Cardiac ventricle fibroblast (primary cell): Measurements from ENCODE around the gene COBLL1. TPM values are rescaled to one million over a fixed set of nuclear protein-coding genes. Genes with fewer than 3 reads are reported as not detected.

Experiments used
- total RNA-seq: library from RNA; depleted of rRNA; stranded (reverse); fragments of >200 nt; gene quantifications from 2 replicates; pipeline ENCODE4 v1.2.3, GENCODE V29; 2015

The COBLL1 gene
- total RNA-seq = 0.24 and 1.1 TPM in 2 replicates

GRCh38 chr2:164841719-164842623 is at the start of gene COBLL1:
Gene COBLL1 (minus strand): TSS chr2:164841823. CDS start chr2:164841196, 627 bp downstream.

Other genes starting within 250 kb of the COBLL1 start
- gene GRB14, start 220.3 kb downstream of the COBLL1 start, total RNA-seq = 0.12 and 0.39 TPM in 2 replicates
- not detected in 2 replicates for gene SLC38A11, start 113.7 kb upstream of the COBLL1 start, total RNA-seq